Smooth muscle cell (in vitro differentiated cells): ENCODE results near the gene ACTR5. TPM values are rescaled to one million over a fixed set of nuclear protein-coding genes. Genes with fewer than 3 reads are reported as not detected.
A peak's percentile ranks its signal among the peaks of the same experiment; 100 is the strongest.

Source experiments
- DNase-seq: peaks from one replicate; lab custom pipeline; 2025; ENCODE audit not compliant: unreplicated experiment; lab: John Stamatoyannopoulos, UW
- H2AFZ ChIP-seq: fragments of 200-600 bp; sonication (generic); 2 replicates; pipeline ENCODE4 v1.6.0; 2016; ENCODE audit warnings: antibody characterized with exemption, low read depth, mild to moderate bottlenecking
- H3F3A ChIP-seq: fragments of 200-600 bp; sonication (generic); 2 replicates; pipeline ENCODE4 v1.6.0; 2017; ENCODE audit warnings: antibody characterized with exemption, low read depth
- H3K27ac ChIP-seq: fragments of 200-600 bp; sonication (generic); 2 replicates; pipeline ENCODE4 v1.5.1; 2016; ENCODE audit warnings: low read depth, mild to moderate bottlenecking
- H3K27me3 ChIP-seq: fragments of 200-600 bp; sonication (generic); 2 replicates; pipeline ENCODE4 v1.6.1; 2016; ENCODE audit warnings: low read depth, mild to moderate bottlenecking
- H3K36me3 ChIP-seq: fragments of 200-600 bp; sonication (generic); 2 replicates; pipeline ENCODE4 v1.5.1; 2016; ENCODE audit warnings: low read depth
- H3K4me1 ChIP-seq: fragments of 200-600 bp; sonication (generic); 2 replicates; pipeline ENCODE4 v1.5.1; 2016; ENCODE audit warnings: low read depth
- H3K4me2 ChIP-seq: fragments of 200-600 bp; sonication (generic); 2 replicates; pipeline ENCODE4 v1.6.0; 2016; ENCODE audit warnings: mild to moderate bottlenecking
- H3K4me3 ChIP-seq: fragments of 200-600 bp; sonication (generic); 2 replicates; pipeline ENCODE4 v1.5.1; 2016; ENCODE audit warnings: mild to moderate bottlenecking
- H3K79me2 ChIP-seq: fragments of 200-600 bp; sonication (generic); 2 replicates; pipeline ENCODE4 v1.6.0; 2016; ENCODE audit warnings: low read depth, mild to moderate bottlenecking
- H3K9ac ChIP-seq: fragments of 200-600 bp; sonication (generic); 2 replicates; pipeline ENCODE4 v1.6.0; 2016; ENCODE audit warnings: low read depth
- H3K9me3 ChIP-seq: fragments of 200-600 bp; sonication (generic); replicated peaks from 2 replicates; pipeline ENCODE4 v1.5.1; 2016; ENCODE audit warnings: low read depth
- H4K20me1 ChIP-seq: fragments of 200-600 bp; sonication (generic); 2 replicates; pipeline ENCODE4 v1.6.0; 2016; ENCODE audit warnings: low read depth
- CTCF ChIP-seq: fragments of 200-600 bp; sonication (generic); IDR thresholded peaks from 2 replicates; pipeline ENCODE4 v1.5.1; 2017; ENCODE audit warnings: borderline replicate concordance, mild to moderate bottlenecking, antibody characterized with exemption; ENCODE audit not compliant: insufficient read depth, poor library complexity, severe bottlenecking
- WGBS: methylation state at CpG from one replicate; pipeline ENCODE4 v1.1.7; 2016; ENCODE audit warnings: low lambda C conversion rate; 5-methylcytosine and 5-hydroxymethylcytosine counted together
- polyA plus RNA-seq: library from polyadenylated mRNA; unstranded; fragments of >200 nt; fragmentation: Nextera tagmentation; extraction: Ambion mirVana; gene quantifications from 2 replicates; pipeline ENCODE4 v1.2.1, GENCODE V29; 2016
- total RNA-seq: library from RNA; depleted of rRNA; stranded (reverse); fragments of >200 nt; gene quantifications from 2 replicates; pipeline ENCODE4 v1.2.3, GENCODE V29; 2014

Gene ACTR5
- total RNA-seq, result 7.1 and 9.8 TPM in 2 replicates
- 6.4 and 6.9 TPM in 2 replicates for polyA plus RNA-seq

GRCh38 chr20:38748097-38748860, at the start of gene ACTR5:
TSS of gene ACTR5 (plus strand) at chr20:38748460. CDS start at chr20:38748479, 19 bp downstream.
- Histone ChIP-seq H4K20me1 (peaks cover 6% of the 10 kb centered on the region), H2AFZ (peak within 1 kb of the TSS; percentile 97), H3K4me1 (peaks cover 3% of the 10 kb centered on the region), H3K4me3 (peak within 1 kb of the TSS; percentile 91), H3K36me3 (no peaks in the 10 kb centered on the region), H3K4me2 (peak within 1 kb of the TSS; percentile 97), H3K9ac (peak within 1 kb of the TSS; percentile 77), H3F3A (no peaks in the 10 kb centered on the region), H3K27me3 (no peaks in the 10 kb centered on the region), H3K79me2 (no peaks in the 10 kb centered on the region), H3K9me3 (no peaks in the 10 kb centered on the region), H3K27ac (peak within 1 kb of the TSS; percentile 85)
- no peak for TF ChIP-seq CTCF
- WGBS, result 1% methylated on average over 62 of the region's 84 CpGs
- DNase-seq, result peak; percentile 94

GRCh38 chr20:38698541-38698940, 49.7 kb upstream of the ACTR5 start:
- 88% methylated on average over 15 of the region's 15 CpGs for WGBS
- Histone ChIP-seq H3K4me1 (no peaks in the 10 kb centered on the region), H3K9ac (no peak overlapping the region), H3K4me3 (no peak overlapping the region), H3K27me3 (peaks cover 62% of the 10 kb centered on the region), H4K20me1 (no peaks in the 10 kb centered on the region), H3F3A (no peaks in the 10 kb centered on the region), H3K4me2 (no peak overlapping the region), H3K9me3 (no peaks in the 10 kb centered on the region), H2AFZ (no peak overlapping the region), H3K79me2 (no peaks in the 10 kb centered on the region), H3K27ac (no peak overlapping the region), H3K36me3 (no peaks in the 10 kb centered on the region)
- no peak for TF ChIP-seq CTCF
- DNase-seq, result no peak

- Histone ChIP-seq H3K9me3 (no peaks in the 10 kb centered on the region), H4K20me1 (no peaks in the 10 kb centered on the region), H3K4me1 (no peaks in the 10 kb centered on the region), H3K4me3 (no peak overlapping the region), H3K36me3 (no peaks in the 10 kb centered on the region), H3K27me3 (peaks cover 70% of the 10 kb centered on the region), H2AFZ (no peak overlapping the region), H3K79me2 (no peaks in the 10 kb centered on the region), H3K9ac (no peak overlapping the region), H3K27ac (no peak overlapping the region), H3K4me2 (no peak overlapping the region), H3F3A (no peaks in the 10 kb centered on the region)
- 71% methylated on average over 4 of the region's 4 CpGs for WGBS
- DNase-seq, result no peak
- no peak for TF ChIP-seq CTCF
Observed at GRCh38 chr20:38700141-38700540, 48.1 kb upstream of the ACTR5 start.

- no peaks in the 10 kb centered on the region for H3K9me3 ChIP-seq
Observed at GRCh38 chr20:38700926-38701325, 47.3 kb upstream of the ACTR5 start.

More at GRCh38 chr20:38700926-38701325, 47.3 kb upstream of the ACTR5 start:
- Histone ChIP-seq H3F3A (no peaks in the 10 kb centered on the region), H3K27me3 (peaks cover 75% of the 10 kb centered on the region), H3K4me2 (no peak overlapping the region), H3K9ac (no peak overlapping the region), H2AFZ (no peak overlapping the region), H3K27ac (no peak overlapping the region), H3K4me1 (peaks cover 2% of the 10 kb centered on the region), H3K79me2 (no peaks in the 10 kb centered on the region), H3K36me3 (no peaks in the 10 kb centered on the region), H3K4me3 (no peak overlapping the region), H4K20me1 (no peaks in the 10 kb centered on the region)
- no peak for TF ChIP-seq CTCF
- WGBS, result 74% methylated on average over 3 of the region's 3 CpGs
- DNase-seq, result no peak
